Pancreas (tissue), 10 donors: Measurements from ENCODE around the gene SLC39A11. TPM values are rescaled to one million over a fixed set of nuclear protein-coding genes. Genes with fewer than 3 reads are reported as not detected.

Source experiments
- ATAC-seq, 4 donors: fragments of 200-7000 bp; cut with Tn5 transposase; one replicate each; pipeline versions ENCODE4 v1.8.0 to v1.9.1; 2020; ENCODE audit warnings: mild to moderate bottlenecking in 4 of 4, moderate library complexity in 4 of 4
- DNase-seq, 6 donors: peaks; one replicate each; pipeline ENCODE4 v3.0.0-alpha.2; 2020
- FAIRE-seq: peaks from 2 replicates; lab custom pipeline; 2012; peaks lifted over from hg19 to GRCh38; lab: Jason Lieb, UNC
- H3K27ac ChIP-seq, 4 donors: fragments of 200-600 bp; sonication (generic); 1 replicate in 3 of 4; 2 replicates in 1 of 4; pipeline versions ENCODE4 v1.5.0 to v1.8.0; 2020
- H3K27me3 ChIP-seq, 4 donors: fragments of 200-600 bp; one replicate each; pipeline ENCODE4 v1.8.0; 2021
- H3K36me3 ChIP-seq, 3 donors: fragments of 200-600 bp; sonication (generic) in 1 of 3; one replicate each; pipeline versions ENCODE4 v1.5.0 to v1.8.0; 2020 to 2021
- H3K4me1 ChIP-seq, 3 donors: fragments of 200-600 bp; one replicate each; pipeline ENCODE4 v1.8.0; 2021
- H3K4me3 ChIP-seq, 4 donors: fragments of 200-600 bp; sonication (generic) in 2 of 4; one replicate each; pipeline versions ENCODE4 v1.5.0 to v1.8.0; 2020 to 2021
- H3K9me3 ChIP-seq, 4 donors: fragments of 200-600 bp; one replicate each; pipeline ENCODE4 v1.8.0; 2021
- CTCF ChIP-seq, 4 donors: fragments of 200-600 bp; sonication (generic) in 3 of 4; IDR thresholded peaks; one replicate each; pipeline versions ENCODE4 v1.5.0 to v1.8.0; 2021; ENCODE audit warnings: antibody characterized with exemption in 4 of 4
- whole genome bisulfite sequencing, 2 donors: extraction: QIAGEN DNeasy Blood & Tissue Kit; methylation state at CpG; one replicate each; pipeline ENCODE4 v1.1.7; 2013; 5-methylcytosine and 5-hydroxymethylcytosine counted together
- intact Hi-C, 3 donors: fragments of 100-400 bp; cut with DNase I; formaldehyde crosslinking; loops; one replicate each; pipeline versions ENCODE4 v1.11.1 to v1.14.2; 2022
- polyA plus RNA-seq, 2 donors: library from polyadenylated mRNA; stranded (reverse); fragments of 200-250 nt; gene quantifications; one replicate each; pipeline ENCODE4 v1.2.3, GENCODE V29; 2013
- total RNA-seq, 6 donors: library from RNA; stranded (reverse); fragmentation: NEBNext Ultra II Directional in 4 of 6; extraction: Animal tissue kit (Norgen Biotek cat#: 25700) in 4 of 6; gene quantifications; one replicate each; pipeline versions ENCODE4 v1.2.1 to v1.2.4, GENCODE V29; 2021 to 2023
- donor health status: healthy with polysubstance abuse.
- donor health status: DM: no; HTN: no; CAD: no; lungs with moderate emphysema.
- donor health status: DM: no; HTN: no; CAD: no.
- donor health status: control.
- donor health status: control.
- donor health status: Bipolar disorder and iron deficiency.
- donor health status: DM: yes; HTN: yes; CAD: no.
- donor health status: DM: no; HTN: no; CAD: no.
- donor health status: DM: no; HTN: no; CAD: no.
- donor health status: DM: yes; HTN: yes; CAD: no.

The SLC39A11 gene
- total and polyA plus RNA-seq, 8 donors: 7.9 to 32.9 (median 19.9) TPM

- WGBS, 2 donors: 89 to 92% methylated on average over 3 of the region's 3 CpGs
Observed at GRCh38 chr17:72706396-72706981, 386.0 kb downstream of the SLC39A11 start.

GRCh38 chr17:72705905-72706395, 386.5 kb downstream of the SLC39A11 start:
- Histone ChIP-seq H3K4me1 (no peaks in the 10 kb centered on the region), H3K36me3 (no peaks in the 10 kb centered on the region), H3K27ac (no peak overlapping the region), H3K4me3 (no peak overlapping the region), H3K9me3 (no peaks in the 10 kb centered on the region), H3K27me3 (no peaks in the 10 kb centered on the region)
- 90 to 92% methylated on average over 5 of the region's 5 CpGs for WGBS, 2 donors
- no peak for FAIRE-seq
- intact Hi-C loops: loop anchor here in 1 of 3 donors (10.0 kb wide), 1 partner anchor 141 kb away; no protein-coding TSS in a partner anchor
- DNase-seq: no peak
- no peak for ATAC-seq
- TF ChIP-seq CTCF (IDR thresholded peaks at IDR 0.05): no peak

More at GRCh38 chr17:72706396-72706981, 386.0 kb downstream of the SLC39A11 start:
- DNase-seq: no peak
- no peak for TF ChIP-seq CTCF (IDR thresholded peaks at IDR 0.05)
- no peaks in the 10 kb centered on the region for H3K27me3 ChIP-seq
- intact Hi-C loops: loop anchor here in 1 of 3 donors (10.0 kb wide), 1 partner anchor 142 kb away; no protein-coding TSS in a partner anchor
- H3K4me1 ChIP-seq: no peaks in the 10 kb centered on the region
- H3K27ac ChIP-seq: no peak overlapping the region
- H3K36me3 ChIP-seq: no peaks in the 10 kb centered on the region
- FAIRE-seq: no peak
- no peaks in the 10 kb centered on the region for H3K9me3 ChIP-seq
- ATAC-seq: no peak
- H3K4me3 ChIP-seq: no peak overlapping the region

- Histone ChIP-seq H3K27me3 (no peaks in the 10 kb centered on the region), H3K9me3 (no peaks in the 10 kb centered on the region), H3K4me1 (no peaks in the 10 kb centered on the region), H3K4me3 (no peak overlapping the region), H3K27ac (no peak overlapping the region), H3K36me3 (no peaks in the 10 kb centered on the region)
- 89 to 95% methylated on average over 4 of the region's 4 CpGs for WGBS, 2 donors
- DNase-seq (no peak), ATAC-seq (no peak), FAIRE-seq (no peak)
- intact Hi-C loops: loop anchor here in 1 of 3 donors (10.0 kb wide), 1 partner anchor 138 kb away; no protein-coding TSS in a partner anchor
- no peak for TF ChIP-seq CTCF (IDR thresholded peaks at IDR 0.05)
Observed at GRCh38 chr17:72702998-72703397, 389.5 kb downstream of the SLC39A11 start.

- DNase-seq (no peak), FAIRE-seq (no peak), ATAC-seq (peak in 1 of 4 donors; percentile 34)
- intact Hi-C loops: loop anchor here in 1 of 3 donors (10.0 kb wide), 1 partner anchor 137 kb away; no protein-coding TSS in a partner anchor
- TF ChIP-seq CTCF (IDR thresholded peaks at IDR 0.05): no peak
- no peaks in the 10 kb centered on the region for H3K27me3 ChIP-seq
- no peak overlapping the region for H3K27ac ChIP-seq
- 70% methylated on average over 6 of the region's 6 CpGs for WGBS, 2 donors
- H3K4me1 ChIP-seq: no peaks in the 10 kb centered on the region
- H3K4me3 ChIP-seq: no peak overlapping the region
- H3K36me3 ChIP-seq: no peaks in the 10 kb centered on the region
- no peaks in the 10 kb centered on the region for H3K9me3 ChIP-seq
Observed at GRCh38 chr17:72702136-72702735, 390.3 kb downstream of the SLC39A11 start.
